Aortic smooth muscle cell (primary cell): ENCODE measurements around the gene NLGN3. TPM values are rescaled to one million over a fixed set of nuclear protein-coding genes. Genes with fewer than 3 reads are reported as not detected.

ENCODE experiments used
- total RNA-seq: library from RNA; depleted of rRNA; stranded (reverse); fragments of >200 nt; gene quantifications from 2 replicates; pipeline ENCODE4 v1.2.3, GENCODE V29; 2014

Gene NLGN3
- total RNA-seq, result 0.13 and 0.37 TPM in 2 replicates

DNA sequence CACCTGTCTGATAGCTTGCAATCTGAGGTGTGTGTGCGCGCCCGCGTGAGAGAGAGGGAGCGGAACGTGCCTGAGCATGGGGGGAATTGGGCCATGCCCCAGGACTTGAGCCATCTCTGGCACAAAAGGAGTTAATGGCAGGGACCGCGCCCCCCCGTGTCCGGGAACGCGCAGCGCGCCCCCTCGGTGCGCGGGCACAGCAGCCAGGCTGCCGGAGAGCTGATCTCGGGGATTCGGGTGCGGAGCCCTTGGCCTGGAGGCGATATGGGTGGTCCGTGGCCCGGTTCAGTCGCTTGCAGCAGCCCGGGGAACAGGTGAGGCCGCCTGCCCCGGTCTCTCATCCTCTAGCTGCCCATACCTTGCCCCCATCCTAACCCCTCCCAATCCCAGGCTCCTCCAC, at the start of gene NLGN3:
Gene NLGN3 (plus strand): TSS at position 191 of the 400 bp plus-strand sequence. CDS start 2,909 bp downstream, outside the sequence.

DNA sequence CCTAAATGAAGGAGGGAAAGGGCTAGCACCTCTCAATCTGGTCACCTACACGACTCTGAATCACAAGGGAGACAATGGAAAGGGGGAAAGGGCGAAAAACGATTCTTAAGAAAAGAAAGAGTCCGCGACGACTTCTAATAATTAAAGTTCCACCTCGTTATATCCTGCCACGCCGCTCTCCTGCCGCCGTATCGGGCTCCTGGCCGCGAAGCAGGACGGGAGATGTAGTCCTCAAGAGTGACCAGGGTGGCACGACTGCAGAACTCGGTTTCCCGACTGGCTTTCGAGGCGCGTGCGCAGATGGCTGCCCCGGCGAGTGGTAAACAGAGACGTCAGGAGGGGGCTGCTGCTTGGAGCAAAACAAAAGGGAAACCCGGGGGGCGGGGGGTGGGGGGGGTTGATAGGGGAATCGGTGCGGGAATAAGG, 49.1 kb upstream of the NLGN3 start, which contains the start of gene FOXO4:
Gene FOXO4 (plus strand): TSS at position 297 of the 426 bp plus-strand sequence. CDS start 678 bp downstream, outside the sequence.

DNA sequence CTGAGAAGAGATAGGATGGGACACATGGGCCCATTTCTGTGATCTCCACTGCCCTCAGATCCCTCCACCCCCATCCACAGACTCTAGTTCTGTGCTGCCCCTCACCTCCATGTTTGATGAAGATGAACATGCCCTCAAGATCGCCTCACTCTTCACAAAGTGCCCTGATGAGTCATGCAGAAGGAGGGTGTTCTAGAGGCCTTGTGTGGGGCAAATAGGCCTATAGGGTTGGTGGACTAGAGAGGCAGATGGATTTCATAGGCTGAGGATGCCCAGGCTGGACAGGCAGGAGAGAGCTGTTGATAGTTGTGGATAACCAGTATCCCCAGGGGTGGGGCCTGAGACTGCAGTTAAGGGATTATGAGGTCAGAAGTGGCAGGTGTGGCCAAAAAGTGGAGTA, 38.2 kb upstream of the NLGN3 start, which contains the start of gene CXorf65:
Gene CXorf65 (minus strand): TSS at position 314 of the 400 bp plus-strand sequence. CDS start 184 bp downstream, at position 130.

DNA sequence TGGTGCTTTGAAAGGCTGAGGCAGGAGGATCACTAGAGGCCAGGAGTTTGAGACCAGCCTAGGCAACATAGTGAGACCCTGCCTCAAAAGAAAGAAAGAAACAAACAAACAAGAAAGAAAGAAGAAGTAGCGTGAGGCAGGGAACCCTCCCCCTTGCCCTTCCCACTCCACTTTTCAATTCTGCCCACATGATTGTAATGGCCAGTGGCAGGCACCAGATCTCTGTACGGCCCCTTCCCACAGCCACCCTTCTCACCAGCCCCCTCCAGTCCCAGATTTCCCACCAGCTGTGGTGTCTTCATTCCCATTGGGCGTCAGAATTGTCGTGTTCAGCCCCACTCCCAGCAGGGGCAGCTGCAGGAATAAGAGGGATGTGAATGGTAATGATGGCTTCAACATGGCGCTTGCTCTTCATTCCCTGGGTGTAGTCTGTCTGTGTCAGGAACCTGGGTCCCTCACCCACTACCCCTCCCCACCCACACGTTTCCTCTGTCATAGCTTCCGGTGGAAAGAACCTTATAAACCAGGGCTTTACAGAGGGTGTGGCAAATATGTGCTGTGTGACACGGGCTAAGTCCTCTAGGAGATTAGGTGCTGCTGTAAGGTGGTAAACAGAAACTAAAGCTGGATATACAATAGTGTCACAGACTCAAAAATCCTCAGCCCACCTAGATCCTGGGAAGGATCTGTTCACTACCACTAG, 33.3 kb upstream of the NLGN3 start, which contains the start of gene IL2RG:
Gene IL2RG (minus strand): TSS at position 437 of the 703 bp plus-strand sequence. CDS start 38 bp downstream, at position 399.

DNA sequence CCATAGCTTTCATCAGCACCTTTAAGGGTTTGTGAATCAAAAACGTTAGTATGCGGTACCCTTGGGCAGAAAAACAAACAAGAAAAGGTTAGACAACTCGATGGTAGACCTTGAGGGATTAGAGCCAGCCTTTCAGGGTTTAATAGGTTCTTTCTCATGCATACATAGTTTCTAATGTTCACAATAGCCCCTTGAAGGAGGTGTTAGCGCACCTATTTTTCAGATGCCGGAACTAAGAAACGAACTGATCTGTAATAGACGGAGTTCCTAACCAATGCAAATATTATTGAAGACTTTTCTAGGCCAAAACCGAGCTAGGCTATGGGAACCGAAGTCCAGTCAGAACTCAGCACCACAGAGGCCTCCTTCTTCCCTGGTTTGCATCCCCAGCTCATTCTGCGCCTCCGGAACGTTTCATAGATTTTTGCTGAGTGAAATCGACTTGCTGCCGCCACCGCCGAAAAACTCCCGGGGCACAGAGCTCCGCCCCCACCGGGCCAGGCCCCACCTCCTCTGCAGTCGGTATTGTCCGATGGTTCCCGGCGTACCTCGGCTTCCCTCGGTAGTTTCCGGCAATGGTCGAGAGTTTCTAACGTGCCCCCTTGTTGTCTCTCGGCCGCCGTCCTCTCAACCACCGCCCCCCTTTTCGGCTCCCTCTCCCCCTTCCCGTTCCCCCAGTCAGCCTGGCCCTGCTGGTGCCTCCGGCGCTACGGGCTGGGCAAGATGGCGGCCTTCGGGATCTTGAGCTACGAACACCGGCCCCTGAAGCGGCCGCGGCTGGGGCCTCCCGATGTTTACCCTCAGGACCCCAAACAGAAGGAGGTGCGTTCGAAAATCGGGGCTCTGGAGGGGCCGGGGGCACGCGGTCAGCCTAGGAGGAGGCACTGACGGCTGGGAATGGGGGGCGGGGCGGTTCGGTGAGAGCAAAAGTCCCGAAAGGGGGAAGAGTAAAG, 26.3 kb upstream of the NLGN3 start, which contains the start of gene MED12:
Gene MED12 (plus strand): TSS at position 565 of the 953 bp plus-strand sequence. CDS start 159 bp downstream, at position 724.

Other genes with a start within 250 kb of the NLGN3 start
- not detected in 2 replicates for gene TEX11, start 236.1 kb upstream of the NLGN3 start, total RNA-seq
- gene SLC7A3, start 213.7 kb upstream of the NLGN3 start, total RNA-seq, result not detected in 2 replicates
- 73.9 and 74.1 TPM in 2 replicates for gene SNX12, start 76.5 kb upstream of the NLGN3 start, total RNA-seq
- 4.2 and 4.9 TPM in 2 replicates for gene FOXO4, start 49.0 kb upstream of the NLGN3 start, total RNA-seq
- gene CXorf65, start 38.1 kb upstream of the NLGN3 start, total RNA-seq, result not detected in 2 replicates
- not detected in 2 replicates for gene IL2RG, start 33.3 kb upstream of the NLGN3 start, total RNA-seq
- gene MED12, start 26.2 kb upstream of the NLGN3 start, total RNA-seq, result 27.5 and 38.5 TPM in 2 replicates
- not detected in 2 replicates for gene GJB1, start 78.4 kb downstream of the NLGN3 start, total RNA-seq
- 7.7 and 10.7 TPM in 2 replicates for gene ZMYM3, start 109.3 kb downstream of the NLGN3 start, total RNA-seq
- 386 and 414 TPM in 2 replicates for gene NONO, start 138.8 kb downstream of the NLGN3 start, total RNA-seq
- gene ITGB1BP2, start 156.9 kb downstream of the NLGN3 start, total RNA-seq, result 13.7 and 24.3 TPM in 2 replicates
- 47.4 and 52.0 TPM in 2 replicates for gene TAF1, start 221.5 kb downstream of the NLGN3 start, total RNA-seq